GM18502 (cell line): ENCODE measurements around the gene IER3.

ENCODE experiments used
- ATAC-seq: cut with Tn5 transposase; IDR thresholded peaks from one replicate; pipeline ENCODE4 v1.9.1; 2021; ENCODE audit warnings: mild to moderate bottlenecking; ENCODE audit not compliant: unreplicated experiment, poor library complexity

The IER3 gene, protein sequence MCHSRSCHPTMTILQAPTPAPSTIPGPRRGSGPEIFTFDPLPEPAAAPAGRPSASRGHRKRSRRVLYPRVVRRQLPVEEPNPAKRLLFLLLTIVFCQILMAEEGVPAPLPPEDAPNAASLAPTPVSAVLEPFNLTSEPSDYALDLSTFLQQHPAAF

GRCh38 chr6:30744054-30744805 is at the start of gene IER3:
Gene IER3, minus strand, starts transcription at chr6:30744547. Its CDS starts 29 bp downstream, at chr6:30744518.
- ATAC-seq: no peak

- no peak for ATAC-seq
Measured at GRCh38 chr6:30793521-30794194, 49.3 kb upstream of the IER3 start.

DNA sequence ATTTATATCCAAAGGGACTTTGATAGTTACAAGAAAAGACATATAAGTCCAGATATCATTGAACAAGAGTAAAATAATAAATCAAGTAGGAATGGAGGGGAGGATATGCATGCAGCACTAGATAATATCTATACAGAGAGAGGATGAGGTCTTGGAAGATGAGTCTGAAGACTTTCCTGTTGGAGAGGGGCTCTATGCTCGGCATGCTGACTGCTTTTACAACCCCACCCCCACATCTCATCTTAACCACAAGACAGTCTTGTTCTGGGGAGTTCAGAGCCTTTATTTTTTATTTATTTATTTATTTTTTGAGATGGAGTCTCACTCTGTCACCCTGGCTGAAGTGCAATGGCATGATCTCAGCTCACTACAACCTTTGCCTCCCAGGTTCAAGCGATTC is 48.4 kb upstream of the IER3 start:
- no peak for ATAC-seq

DNA sequence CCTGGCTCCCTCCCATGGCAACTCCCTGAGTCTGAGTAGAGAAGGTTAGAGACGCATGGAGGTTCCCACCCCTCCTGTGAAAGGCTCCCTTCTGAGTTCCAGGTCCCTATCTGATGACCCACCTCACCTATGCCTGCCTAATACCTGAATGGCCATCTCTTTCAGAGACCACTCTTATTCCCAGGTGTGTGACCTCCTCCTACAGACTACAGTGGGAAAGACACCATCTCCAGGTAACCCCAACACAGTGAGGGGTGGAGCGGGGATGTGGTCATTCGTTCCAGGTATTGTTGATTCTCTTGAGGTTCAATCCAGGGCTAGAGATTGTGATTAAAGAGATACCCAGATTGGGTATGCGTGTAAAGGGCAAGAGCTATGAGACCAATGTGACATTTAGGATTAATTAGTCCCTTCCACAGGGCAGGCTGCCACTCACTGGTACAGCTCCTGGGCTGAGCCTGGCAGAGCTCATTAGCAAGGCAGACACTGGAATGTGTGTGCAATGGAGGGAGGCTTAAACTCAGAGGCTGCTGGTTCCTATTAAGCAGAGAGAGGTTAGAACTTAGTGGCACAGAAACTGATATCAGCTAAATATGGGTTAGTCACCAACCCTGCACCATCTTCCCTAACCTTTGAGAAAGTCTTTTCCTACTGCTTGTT is 46.5 kb upstream of the IER3 start:
- ATAC-seq: no peak

DNA sequence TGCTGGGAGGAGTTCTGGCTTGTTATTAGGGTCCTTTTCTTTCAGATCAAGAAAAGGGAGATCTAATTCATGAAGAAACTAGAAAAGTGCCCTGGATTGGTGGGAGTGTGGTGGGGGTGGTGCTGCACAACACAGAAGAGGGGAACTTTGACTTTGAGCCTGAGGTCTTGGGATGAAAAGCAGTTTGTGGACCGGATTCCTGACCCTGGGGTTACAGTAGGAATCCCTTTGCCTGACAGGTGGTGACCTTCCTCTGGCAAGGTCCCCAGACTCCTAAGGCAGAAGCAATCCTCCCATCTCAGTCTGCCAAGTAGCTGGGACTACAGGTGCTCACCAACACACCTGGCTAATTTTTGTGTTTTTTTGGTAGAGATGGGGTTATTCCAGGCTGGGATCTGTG is 45.3 kb upstream of the IER3 start:
- no peak for ATAC-seq

- no peak for ATAC-seq
Measured at GRCh38 chr6:30787954-30788353, 43.6 kb upstream of the IER3 start.

GRCh38 chr6:30782425-30783014 is 38.2 kb upstream of the IER3 start:
- ATAC-seq: no peak

DNA sequence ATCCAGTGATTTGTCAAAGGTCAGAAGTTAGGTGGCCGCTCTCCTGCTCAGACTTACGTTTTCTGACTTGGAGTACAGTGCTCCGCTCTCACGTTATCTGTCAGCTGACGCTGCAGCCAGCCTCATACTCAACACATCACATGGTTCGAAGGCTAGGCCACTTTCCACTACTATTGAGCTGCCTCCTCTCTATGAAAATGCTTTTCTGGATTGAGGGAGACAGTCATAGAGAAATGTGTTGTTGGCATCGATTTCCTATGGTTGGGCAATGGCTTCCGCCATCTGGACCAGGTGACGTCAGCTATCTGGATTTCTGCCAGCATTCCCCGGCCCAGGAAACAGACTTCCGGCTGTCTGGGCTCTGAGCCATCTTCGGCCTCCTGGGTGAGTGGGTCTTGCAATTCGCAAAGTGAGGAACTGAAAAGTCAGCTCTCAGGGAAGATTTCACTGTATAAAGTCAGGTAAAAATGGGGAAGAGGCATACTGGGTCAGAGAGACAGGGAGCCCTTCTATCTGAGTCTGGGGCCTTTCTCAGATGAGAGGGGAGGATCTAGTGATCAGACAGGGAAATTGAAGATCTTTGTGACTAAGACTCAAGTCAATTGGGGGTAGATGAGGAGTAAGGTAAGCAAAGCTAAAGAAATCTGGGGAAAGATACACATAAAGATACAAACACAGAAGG is 37.5 kb upstream of the IER3 start:
- ATAC-seq: no peak

DNA sequence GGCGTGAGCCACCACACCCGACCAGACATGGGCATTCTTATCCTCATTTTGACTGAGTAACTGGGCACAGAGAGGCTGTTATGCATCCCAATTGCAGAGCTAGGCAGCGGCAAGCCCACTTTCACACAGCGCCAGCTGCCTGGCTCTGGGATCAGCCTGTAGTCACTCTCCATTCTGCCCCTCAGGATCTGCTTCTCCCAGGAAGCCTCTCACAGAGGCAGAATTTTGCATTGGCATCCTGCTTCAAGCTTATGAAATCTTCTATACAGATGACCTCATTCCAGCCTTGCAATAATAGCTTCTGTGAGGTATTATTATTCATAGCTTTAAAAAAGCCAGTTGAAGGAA is 37.0 kb upstream of the IER3 start:
- no peak for ATAC-seq

- ATAC-seq: no peak
Measured at GRCh38 chr6:30780642-30780920, 36.2 kb upstream of the IER3 start.

DNA sequence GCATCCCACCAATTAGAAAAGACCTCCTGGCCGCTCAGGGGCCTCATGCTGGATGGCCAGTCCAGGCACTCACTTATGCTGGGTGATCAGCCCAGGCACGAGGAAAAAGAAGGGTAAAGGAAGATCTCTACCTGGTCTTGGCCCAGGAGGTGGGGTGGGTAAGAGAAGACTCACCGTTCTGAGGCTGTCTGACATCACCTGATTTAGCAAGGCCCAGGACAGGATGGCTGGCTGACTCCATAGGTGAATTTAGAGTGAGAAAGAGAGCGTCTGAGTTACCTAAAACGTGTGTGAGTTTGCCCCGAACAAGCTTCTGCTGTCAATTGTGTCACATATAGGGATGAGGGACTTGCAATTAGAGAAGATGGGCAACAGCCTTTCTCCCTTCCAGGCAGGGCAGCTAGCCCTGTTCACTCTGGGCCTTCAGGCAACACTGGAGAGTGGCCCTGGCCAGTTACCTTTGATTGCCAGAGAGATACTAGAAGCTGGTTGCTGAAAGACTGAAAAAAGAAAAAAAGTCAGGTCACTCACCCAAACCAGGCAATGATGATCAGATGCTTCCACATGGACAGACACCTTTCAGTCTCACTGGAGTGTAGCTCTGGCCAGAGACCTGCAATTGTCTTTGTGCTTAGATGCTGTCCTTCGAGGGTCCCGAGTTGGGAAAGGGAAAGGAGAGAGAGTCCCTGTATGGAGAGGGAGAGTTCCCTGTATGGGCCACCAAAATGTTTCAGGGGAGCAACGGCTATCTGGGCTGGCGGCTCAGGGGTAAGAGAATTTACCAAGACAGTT is 35.7 kb upstream of the IER3 start:
- ATAC-seq: no peak

DNA sequence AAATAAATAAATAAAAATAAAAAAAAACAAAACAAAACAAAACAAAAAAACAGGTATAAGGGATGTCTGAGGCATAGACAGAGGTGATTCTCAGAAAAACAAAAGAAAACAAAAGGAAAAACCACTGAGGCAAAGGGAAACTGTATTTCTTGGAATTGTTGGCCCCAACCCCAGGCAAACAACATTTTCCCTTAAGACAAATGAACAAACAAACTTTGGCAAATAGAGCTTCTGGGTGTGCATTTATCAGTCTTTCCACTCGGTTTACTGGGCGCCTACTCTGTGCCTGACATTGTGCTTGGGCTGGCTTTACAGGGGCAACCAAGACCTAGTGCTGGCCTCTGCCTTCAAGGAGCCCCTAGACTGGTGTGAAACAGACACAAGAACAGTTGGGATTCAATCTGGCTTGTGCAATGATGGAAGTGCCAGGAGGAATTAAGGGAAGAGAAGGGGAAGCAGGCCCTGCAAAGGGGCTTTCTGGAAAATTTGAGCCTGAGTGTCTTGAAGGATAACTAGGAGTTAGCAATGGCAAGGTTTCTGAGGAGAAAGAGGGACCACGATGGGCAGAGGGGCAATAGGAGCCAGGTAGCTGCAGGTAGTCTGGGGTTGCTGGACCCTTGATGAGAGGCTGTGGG is 33.8 kb upstream of the IER3 start:
- ATAC-seq: no peak

- ATAC-seq: no peak
Measured at GRCh38 chr6:30777155-30777485, 32.8 kb upstream of the IER3 start.

DNA sequence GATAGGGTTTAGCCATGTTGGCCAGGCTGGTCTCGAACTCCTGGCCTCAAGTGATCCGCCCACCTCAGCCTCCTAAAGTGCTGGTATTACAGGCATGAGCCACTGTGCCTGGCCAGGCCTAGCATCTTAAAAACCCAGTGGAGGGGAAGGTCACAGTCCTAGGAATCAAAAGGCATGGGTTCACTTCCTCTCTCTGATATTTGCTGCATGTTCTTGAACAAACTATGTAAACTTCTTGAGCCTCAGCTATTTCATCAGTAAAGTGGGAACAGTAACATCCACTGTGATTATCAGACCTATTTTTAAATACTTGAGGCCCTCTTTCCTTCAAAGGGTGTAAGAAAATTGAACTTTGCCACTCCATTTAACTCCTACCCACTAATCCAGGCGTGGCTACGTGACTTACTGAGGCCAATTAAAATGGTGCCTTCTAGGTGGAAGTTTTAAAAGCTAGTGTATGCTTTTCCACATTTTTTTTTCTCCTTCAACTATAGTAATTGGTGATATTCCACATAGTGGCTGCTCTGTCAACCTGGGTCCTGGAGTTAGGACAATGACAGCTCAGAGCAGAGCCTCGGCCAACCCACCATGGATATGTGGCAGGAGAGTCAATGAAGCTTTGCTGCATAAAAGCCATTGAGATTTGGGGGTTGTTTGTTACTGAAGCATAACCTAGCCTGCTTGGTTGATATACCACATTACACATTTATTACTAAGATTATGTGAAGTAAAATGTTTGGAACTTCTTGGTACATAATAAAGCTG is 32.2 kb upstream of the IER3 start:
- no peak for ATAC-seq

DNA sequence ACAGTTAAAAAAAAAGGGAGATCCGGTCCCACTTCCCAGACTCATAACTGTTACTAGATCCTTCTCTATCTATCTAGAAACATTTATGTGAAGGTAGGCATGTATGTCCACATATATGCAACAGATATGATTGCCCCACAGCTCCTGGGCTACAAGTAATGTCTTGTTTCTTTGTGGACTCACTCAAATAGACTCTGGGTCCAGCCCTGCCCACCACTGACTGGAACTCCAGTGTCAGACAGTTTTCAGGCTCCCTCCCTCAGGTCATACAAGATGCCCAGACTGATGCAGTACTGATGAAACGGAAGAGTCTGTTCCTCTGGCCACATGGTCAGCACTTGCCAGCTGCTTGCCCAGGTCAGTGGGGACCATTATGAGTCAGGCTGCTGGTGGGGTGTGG is 30.8 kb upstream of the IER3 start:
- no peak for ATAC-seq

DNA sequence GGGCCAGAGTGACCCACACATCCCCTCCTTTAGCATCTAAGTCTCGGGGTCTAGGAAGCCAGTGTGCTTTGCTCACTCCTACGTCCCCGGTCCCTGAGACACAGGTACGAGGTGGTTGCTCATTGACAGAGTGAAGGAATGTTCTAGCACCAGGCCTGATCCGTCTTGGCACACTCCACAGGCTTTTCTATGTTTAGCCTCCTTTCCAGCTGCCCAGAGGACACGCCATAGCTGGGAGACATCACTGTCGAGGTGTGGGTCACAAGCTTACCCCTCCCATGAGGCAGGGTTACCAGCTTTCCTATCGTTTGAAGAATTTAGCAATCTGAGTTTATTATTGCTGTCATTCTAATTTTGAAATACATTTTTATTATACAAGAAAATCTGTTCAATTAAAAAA is 30.4 kb upstream of the IER3 start:
- no peak for ATAC-seq

DNA sequence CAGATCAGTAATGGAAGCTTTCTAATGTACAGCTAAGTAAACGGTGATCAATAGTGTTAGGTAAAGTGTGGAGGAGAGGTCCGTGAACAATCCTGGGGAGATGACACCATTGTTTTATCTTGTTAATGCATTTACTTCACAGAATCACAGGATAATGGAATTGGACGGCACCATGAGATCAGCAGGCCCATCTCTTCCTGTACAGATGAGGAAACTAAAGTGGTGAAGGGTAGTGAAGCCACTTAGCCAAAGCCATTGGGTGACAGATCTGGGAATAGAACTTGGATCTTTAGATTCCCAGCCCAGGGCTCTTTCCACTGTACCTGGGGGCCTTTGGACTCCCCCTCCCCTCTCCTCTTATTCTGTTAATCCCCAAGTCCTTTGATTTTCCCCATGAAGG is 26.2 kb upstream of the IER3 start:
- ATAC-seq: no peak

GRCh38 chr6:30769853-30770524 is 25.6 kb upstream of the IER3 start:
- ATAC-seq: no peak
